Measurements from ENCODE around the gene CARM1.
A peak's percentile ranks its signal among the peaks of the same experiment; 100 is the strongest.

The CARM1 gene

DNA sequence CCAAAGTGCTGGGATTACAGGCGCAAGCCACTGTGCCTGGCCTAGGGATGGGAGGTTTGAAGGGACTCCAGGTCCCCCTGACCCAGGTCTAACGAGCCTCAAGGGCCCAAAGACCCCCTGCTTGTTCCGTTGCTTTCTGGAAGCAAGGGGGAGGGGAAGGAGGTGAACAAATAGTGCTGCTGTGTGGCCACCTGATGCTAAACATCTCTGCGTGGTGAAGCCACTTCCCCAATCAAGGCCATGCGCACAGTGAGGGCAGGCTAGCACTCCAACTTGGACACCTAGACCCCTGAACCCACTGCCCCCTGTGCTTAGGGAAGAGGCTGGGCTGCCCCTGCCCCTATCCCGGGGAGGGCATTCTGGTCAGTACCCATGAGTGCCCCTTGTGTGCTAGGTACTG, 24.0 kb downstream of the CARM1 start:
- TF ChIP-seq, protein P1, sequence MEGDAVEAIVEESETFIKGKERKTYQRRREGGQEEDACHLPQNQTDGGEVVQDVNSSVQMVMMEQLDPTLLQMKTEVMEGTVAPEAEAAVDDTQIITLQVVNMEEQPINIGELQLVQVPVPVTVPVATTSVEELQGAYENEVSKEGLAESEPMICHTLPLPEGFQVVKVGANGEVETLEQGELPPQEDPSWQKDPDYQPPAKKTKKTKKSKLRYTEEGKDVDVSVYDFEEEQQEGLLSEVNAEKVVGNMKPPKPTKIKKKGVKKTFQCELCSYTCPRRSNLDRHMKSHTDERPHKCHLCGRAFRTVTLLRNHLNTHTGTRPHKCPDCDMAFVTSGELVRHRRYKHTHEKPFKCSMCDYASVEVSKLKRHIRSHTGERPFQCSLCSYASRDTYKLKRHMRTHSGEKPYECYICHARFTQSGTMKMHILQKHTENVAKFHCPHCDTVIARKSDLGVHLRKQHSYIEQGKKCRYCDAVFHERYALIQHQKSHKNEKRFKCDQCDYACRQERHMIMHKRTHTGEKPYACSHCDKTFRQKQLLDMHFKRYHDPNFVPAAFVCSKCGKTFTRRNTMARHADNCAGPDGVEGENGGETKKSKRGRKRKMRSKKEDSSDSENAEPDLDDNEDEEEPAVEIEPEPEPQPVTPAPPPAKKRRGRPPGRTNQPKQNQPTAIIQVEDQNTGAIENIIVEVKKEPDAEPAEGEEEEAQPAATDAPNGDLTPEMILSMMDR (IDR thresholded peaks at IDR 0.05; ENCODE audit: insufficient read depth, low read depth, low read length, missing control alignments) = no peak
- H3K4me3 ChIP-seq (ENCODE audit: low read length) = no peak overlapping the region
- DNase-seq (ENCODE audit: low read depth) = no peak

DNA sequence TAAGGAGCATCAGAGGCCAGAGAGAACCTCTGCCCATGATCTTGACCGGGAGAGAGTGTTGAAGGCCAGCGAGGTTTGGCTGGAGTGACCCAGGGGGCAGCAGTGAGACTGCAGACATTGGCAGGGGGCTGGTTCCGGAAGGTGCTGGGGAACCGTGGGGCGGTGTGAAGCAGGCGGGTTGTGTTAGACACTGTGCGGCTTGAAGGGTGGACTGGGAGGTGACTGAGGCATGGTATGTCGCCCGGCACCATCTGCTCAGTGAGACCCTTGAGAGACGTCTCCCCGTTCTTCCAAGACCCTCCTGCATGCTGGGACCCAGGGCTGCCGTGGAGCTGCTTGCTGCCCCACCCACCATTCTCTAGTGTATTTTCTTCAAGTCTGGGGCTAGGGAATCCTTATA, 24.6 kb downstream of the CARM1 start:
- H3K4me3 ChIP-seq (ENCODE audit: low read length) = no peak overlapping the region
- no peak for DNase-seq (ENCODE audit: low read depth)
- TF ChIP-seq, protein P1 (IDR thresholded peaks at IDR 0.05; ENCODE audit: insufficient read depth, low read depth, low read length, missing control alignments) = no peak

DNA sequence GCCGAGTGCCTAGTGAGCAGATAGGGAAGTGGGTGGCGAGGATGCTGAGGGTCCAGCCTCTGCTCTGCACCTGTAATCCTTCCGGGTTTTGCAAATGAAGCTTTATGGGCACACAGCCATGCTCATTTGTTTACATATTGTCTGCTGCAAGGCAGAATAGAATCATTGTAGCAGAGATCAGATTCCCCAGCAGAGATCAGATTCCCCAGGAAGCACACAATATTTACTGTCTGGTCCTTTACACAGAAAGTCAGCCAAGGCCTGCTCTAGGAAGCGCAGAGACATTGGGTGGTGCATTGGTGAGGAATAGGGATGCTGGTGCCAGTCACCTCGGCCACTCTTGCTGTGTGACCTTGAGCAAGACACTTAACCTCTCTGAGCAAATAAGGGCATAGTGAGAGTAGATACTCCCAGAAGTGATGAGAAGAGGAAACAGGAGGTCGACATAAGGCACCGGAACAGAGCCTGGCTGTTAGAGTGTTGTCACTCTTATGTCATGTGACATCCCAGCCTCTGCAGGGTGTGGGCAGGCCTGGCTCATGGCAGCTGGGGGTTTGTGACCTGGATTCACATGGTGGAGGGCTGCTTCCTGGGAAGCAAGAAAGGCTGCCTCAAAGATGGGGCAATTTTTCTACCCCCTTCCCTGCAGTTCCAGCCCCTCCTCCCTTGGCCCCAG, 25.6 kb downstream of the CARM1 start:
- H3K4me3 ChIP-seq (ENCODE audit: low read length) = no peak overlapping the region
- TF ChIP-seq, protein P1 (IDR thresholded peaks at IDR 0.05; ENCODE audit: insufficient read depth, low read depth, low read length, missing control alignments) = no peak
- no peak for DNase-seq (ENCODE audit: low read depth)

DNA sequence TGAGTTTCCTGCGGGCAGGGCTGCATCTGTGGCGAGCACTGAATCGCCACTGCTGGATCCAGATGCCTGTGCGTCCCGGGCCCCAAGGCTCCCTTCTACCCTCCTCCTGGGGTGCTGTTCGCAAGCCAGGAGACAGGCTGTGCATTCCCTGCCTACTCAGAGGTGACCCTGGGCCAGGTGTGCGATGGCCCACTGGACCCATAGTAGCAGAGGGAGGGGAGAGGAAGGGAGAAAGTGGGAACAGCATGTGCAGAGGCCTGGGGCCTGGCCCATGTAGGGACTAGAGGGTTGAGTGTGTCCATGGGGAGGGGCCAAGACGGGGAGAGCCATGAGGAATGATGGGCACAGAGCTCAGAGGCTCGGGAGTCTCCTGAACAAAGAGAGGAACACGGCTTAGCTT, 27.3 kb downstream of the CARM1 start:
- no peak for DNase-seq (ENCODE audit: low read depth)
- TF ChIP-seq, protein P1 (IDR thresholded peaks at IDR 0.05; ENCODE audit: insufficient read depth, low read depth, low read length, missing control alignments) = no peak
- H3K4me3 ChIP-seq (ENCODE audit: low read length) = no peak overlapping the region

DNA sequence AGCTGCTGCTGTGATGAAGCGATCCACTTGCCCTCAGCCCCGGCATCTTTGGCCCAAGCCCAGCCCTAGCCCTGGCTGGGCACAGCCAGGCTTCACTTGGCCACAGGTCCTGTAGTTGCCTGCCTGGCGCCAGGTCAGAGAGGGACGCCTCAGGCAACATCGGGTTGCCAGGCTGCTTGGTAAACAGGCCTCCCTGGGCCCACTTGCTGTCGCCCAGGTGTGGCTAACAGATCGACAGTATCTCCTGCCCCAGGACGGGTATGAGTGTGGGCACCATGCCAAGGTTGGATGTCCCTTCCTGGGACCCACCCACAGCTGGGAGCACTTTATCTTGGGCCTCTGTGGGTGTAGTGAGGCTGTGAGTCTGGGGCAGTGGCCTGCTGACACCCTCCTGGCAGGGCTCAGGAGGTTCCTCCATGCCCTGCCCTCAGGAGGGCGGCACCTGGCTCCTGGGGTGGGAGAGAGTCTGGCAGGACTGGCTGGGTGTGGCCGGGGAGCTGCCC, 27.8 kb downstream of the CARM1 start:
- TF ChIP-seq, protein P1 (IDR thresholded peaks at IDR 0.05; ENCODE audit: insufficient read depth, low read depth, low read length, missing control alignments) = no peak
- peak; percentile 52 for DNase-seq (ENCODE audit: low read depth)
- no peak overlapping the region for H3K4me3 ChIP-seq (ENCODE audit: low read length)

DNA sequence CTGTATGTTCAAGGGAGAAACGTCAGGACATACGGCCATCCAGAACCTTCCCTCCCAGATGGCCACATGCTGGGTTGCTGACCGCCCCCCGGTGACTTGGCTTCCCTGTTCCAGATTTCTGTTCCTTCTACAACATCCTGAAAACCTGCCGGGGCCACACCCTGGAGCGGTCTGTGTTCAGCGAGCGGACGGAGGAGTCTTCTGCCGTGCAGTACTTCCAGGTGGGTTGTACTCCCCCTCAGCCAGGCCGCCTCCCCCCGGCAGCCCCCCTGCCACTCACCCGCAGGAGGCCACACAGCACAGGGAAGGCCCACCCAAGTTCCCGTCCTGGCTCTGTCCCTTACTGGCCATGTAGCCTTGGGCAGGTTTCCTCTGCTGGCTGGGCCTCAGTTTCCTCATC, 36.6 kb downstream of the CARM1 start:
- TF ChIP-seq, protein P1 (IDR thresholded peaks at IDR 0.05; ENCODE audit: insufficient read depth, low read depth, low read length, missing control alignments) = no peak
- no peak overlapping the region for H3K4me3 ChIP-seq (ENCODE audit: low read length)
- DNase-seq (ENCODE audit: low read depth) = no peak

DNA sequence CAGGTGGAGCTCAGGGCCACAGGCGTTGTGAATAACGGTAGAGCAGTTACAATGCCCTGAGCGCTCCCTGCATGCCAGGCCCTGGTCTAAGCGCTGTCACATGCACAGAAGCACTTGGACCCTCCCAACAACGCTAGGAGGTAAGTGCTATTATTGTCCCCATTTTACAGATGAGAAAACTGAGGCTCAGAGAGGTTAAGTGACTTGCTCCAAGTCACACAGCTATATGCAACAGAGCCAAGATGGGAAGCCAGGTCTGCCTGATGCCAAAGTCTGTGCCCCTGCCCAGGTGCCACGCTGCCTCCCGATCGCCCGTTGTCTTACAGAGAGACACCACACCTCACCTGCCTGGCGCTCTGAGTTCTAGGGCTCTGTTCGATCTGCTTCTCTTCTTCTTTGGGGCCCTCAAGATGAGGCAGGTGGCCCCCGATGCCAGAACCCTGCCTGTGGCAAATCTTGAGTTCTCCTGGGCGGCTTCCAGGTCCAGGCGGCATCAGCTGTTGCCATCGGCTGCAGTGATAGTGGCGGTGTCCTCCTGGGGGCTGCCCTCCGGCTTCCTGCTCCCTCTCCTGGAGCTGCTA, 37.1 kb downstream of the CARM1 start:
- DNase-seq (ENCODE audit: low read depth) = no peak
- TF ChIP-seq, protein P1 (IDR thresholded peaks at IDR 0.05; ENCODE audit: insufficient read depth, low read depth, low read length, missing control alignments) = no peak
- no peak overlapping the region for H3K4me3 ChIP-seq (ENCODE audit: low read length)

Measured in epithelial cell of esophagus (primary cell).